ENCODE data around the gene CCDC171. TPM values are rescaled to one million over a fixed set of nuclear protein-coding genes. Genes with fewer than 3 reads are reported as not detected.
"Not testable (repeated sequence)": the region's sequence is repeated elsewhere in the genome, so short reads cannot be mapped to it uniquely, and the experiment has no call there.

The CCDC171 gene
- total RNA-seq, 2 donors from 2014 or later: 2.3 to 4.7 TPM

DNA sequence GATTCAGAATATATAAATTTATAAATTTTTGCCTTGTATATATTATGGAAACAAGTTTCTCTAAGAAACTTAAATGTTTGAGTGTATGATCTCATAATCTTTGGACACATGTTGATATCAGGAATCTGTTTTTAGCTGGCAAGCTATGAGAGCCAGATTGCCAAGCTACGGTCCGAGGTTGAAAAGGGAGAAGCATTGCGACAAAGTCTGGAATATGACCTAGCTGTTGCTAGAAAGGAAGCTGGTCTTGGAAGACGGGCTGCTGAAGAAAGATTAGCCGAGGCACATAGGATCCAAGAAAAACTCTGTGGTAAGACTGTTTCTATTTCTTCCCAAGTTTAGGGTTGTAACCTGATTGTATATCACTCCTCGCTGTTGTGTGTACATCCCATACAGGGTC is 25.9 kb downstream of the CCDC171 start:
- no peaks in the 10 kb centered on the region for H3K9me3 ChIP-seq
- DNase-seq: peak in 1 of 4 donors; percentile 5
- no peaks in the 10 kb centered on the region for H3K27me3 ChIP-seq
- H3K4me1 ChIP-seq: no peaks in the 10 kb centered on the region
- H3K36me3 ChIP-seq (replicated peaks in 1 of 2; ENCODE audit: insufficient read depth in 1 of 2, low read depth in 2 of 2): no peaks in the 10 kb centered on the region
- no peak for ATAC-seq
- 89 to 93% methylated on average over 6 of the region's 6 CpGs for WGBS, 2 donors
- no peak overlapping the region for H3K4me3 ChIP-seq
- intact Hi-C loops (cut with DNase I): no loop called here
- no peak overlapping the region for H3K27ac ChIP-seq
- TF ChIP-seq, protein P1, sequence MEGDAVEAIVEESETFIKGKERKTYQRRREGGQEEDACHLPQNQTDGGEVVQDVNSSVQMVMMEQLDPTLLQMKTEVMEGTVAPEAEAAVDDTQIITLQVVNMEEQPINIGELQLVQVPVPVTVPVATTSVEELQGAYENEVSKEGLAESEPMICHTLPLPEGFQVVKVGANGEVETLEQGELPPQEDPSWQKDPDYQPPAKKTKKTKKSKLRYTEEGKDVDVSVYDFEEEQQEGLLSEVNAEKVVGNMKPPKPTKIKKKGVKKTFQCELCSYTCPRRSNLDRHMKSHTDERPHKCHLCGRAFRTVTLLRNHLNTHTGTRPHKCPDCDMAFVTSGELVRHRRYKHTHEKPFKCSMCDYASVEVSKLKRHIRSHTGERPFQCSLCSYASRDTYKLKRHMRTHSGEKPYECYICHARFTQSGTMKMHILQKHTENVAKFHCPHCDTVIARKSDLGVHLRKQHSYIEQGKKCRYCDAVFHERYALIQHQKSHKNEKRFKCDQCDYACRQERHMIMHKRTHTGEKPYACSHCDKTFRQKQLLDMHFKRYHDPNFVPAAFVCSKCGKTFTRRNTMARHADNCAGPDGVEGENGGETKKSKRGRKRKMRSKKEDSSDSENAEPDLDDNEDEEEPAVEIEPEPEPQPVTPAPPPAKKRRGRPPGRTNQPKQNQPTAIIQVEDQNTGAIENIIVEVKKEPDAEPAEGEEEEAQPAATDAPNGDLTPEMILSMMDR (IDR thresholded peaks at IDR 0.05): no peak
- TF ChIP-seq POLR2A (IDR thresholded peaks at IDR 0.05): no peak

DNA sequence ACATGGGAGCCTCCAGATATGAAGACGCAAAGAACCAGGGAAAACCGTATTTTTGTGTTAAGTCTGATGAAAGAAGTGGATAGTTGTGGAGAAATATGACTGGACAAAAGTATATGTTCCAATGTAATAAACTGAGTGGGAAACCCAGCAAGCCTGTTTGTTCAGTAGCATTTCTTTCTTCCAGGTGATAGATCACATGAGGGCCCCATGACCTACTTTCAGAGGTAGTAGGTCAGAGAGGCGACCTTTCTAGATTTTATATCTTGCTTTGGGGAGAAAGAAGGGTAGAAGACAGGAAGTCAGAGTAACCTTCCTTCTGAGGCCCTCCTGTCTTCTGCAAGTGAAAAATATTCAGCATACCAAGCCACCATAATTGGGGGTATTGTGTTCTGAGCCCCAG is 31.5 kb downstream of the CCDC171 start:
- 87 to 92% methylated on average over 3 of the region's 3 CpGs for WGBS, 2 donors
- Histone ChIP-seq H3K27ac (no peak overlapping the region), H3K36me3 (replicated peaks in 1 of 2; ENCODE audit: insufficient read depth in 1 of 2, low read depth in 2 of 2) (no peaks in the 10 kb centered on the region), H3K27me3 (no peaks in the 10 kb centered on the region), H3K9me3 (no peaks in the 10 kb centered on the region), H3K4me1 (no peaks in the 10 kb centered on the region), H3K4me3 (no peak overlapping the region)
- intact Hi-C loops (cut with DNase I): no loop called here
- DNase-seq (no peak), ATAC-seq (no peak)
- TF ChIP-seq, protein P1 (IDR thresholded peaks at IDR 0.05): no peak
- TF ChIP-seq POLR2A (IDR thresholded peaks at IDR 0.05): no peak

DNA sequence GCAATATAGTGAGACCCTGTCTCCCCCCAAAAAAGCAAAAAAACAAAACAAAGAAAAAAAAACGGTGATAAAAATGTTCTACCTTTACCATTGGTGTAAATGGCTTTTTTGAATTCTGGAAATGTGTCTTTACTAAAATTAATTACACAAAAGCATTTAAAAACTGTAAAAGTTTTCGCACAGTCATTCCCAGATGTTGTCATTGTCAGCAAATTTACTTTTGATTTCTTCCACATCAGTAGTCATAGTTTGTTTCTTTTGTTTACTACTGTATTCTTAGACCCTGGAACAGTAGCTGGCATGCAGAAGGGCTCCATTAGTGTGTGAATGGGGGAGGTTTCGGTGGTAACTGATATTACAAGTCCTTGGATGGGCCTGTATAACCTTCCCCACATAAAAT is 39.5 kb downstream of the CCDC171 start:
- DNase-seq (no peak), ATAC-seq (no peak)
- H3K4me3 ChIP-seq: no peak overlapping the region
- H3K4me1 ChIP-seq: no peaks in the 10 kb centered on the region
- no peaks in the 10 kb centered on the region for H3K27me3 ChIP-seq
- WGBS, 2 donors: 79 to 86% methylated on average over 3 of the region's 3 CpGs
- intact Hi-C loops (cut with DNase I): no loop called here
- H3K9me3 ChIP-seq: no peaks in the 10 kb centered on the region
- H3K36me3 ChIP-seq (replicated peaks in 1 of 2; ENCODE audit: insufficient read depth in 1 of 2, low read depth in 2 of 2): no peaks in the 10 kb centered on the region
- H3K27ac ChIP-seq: no peak overlapping the region
- TF ChIP-seq, protein P1 (IDR thresholded peaks at IDR 0.05): no peak
- TF ChIP-seq POLR2A (IDR thresholded peaks at IDR 0.05): no peak

DNA sequence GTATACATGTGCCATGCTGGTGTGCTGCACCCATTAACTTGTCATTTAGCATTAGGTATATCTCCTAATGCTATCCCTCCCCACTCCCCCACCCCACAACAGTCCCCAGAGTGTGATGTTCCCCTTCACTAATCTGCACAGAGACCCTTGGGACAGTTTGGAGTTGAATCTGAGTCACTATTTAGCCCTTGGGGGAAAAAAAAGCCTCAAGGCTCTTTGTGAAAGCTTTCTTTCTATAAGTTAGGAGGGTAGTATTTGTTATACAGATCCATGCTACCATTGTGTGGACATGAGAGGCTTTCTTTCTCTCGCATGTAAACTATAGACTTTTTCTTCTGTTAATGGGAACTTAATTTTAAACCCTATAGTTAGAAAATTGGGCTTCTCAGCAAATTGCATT is 40.1 kb downstream of the CCDC171 start:
- H3K4me3 ChIP-seq; H3K4me1 ChIP-seq; H3K36me3 ChIP-seq (replicated peaks in 1 of 2; ENCODE audit: insufficient read depth in 1 of 2, low read depth in 2 of 2); H3K27me3 ChIP-seq; ATAC-seq; H3K9me3 ChIP-seq; intact Hi-C loops (cut with DNase I); DNase-seq; H3K27ac ChIP-seq: not testable (repeated sequence)
- WGBS, 2 donors: 95 to 96% methylated on average over 1 of the region's 1 CpG

DNA sequence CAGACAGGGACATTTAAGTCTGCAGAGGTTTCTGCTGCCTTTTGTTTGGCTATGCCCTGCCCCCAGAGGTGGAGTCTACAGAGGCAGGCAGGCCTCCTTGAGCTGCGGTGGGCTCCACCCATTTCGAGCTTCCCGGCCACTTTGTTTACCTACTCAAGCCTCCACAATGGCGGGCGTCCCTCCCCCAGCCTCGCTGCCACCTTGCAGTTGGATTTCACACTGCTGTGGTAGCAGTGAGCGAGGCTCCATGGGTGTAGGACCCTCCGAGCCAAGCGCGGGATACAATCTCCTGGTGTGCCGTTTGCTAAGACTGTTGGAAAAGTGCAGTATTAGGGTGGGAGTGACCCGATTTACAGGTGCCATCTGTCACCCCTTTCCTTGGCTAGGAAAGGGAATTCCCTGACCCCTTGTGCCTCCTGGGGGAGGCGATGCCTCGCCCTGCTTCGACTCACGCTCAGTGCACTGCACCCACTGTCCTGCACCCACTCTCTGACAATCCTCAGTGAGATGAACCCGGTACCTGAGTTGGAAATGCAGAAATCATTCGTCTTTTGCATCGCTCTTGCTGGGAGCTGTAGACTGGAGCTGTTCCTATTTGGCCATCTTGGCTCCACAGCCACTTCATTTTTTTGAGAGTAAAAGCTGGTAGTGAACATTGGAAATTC is 48.0 kb downstream of the CCDC171 start:
- WGBS, 2 donors: 94 to 96% methylated on average over 14 to 19 of the region's 19 CpGs
- H3K36me3 ChIP-seq (replicated peaks in 1 of 2; ENCODE audit: insufficient read depth in 1 of 2, low read depth in 2 of 2); ATAC-seq; DNase-seq; H3K27me3 ChIP-seq; H3K4me3 ChIP-seq; H3K4me1 ChIP-seq; H3K9me3 ChIP-seq; H3K27ac ChIP-seq: not testable (repeated sequence)
- intact Hi-C loops (cut with DNase I): loop anchor here (10.0 kb wide), 1 partner anchor 396 kb away; no protein-coding TSS in a partner anchor
